Loucy (cell line): Measurements from ENCODE around the gene TBX1.

ENCODE experiments used
- H2AFZ ChIP-seq: fragments of 200-600 bp; sonication (generic); 2 replicates; pipeline ENCODE4 v1.6.0; 2016; ENCODE audit warnings: antibody characterized with exemption, mild to moderate bottlenecking, low read length, moderate library complexity
- H3F3A ChIP-seq: fragments of 200-600 bp; 2 replicates; pipeline ENCODE4 v1.6.0; 2016; ENCODE audit warnings: antibody characterized with exemption, low read depth, mild to moderate bottlenecking
- H3K27me3 ChIP-seq: fragments of 200-600 bp; sonication (generic); 2 replicates; pipeline ENCODE4 v1.6.1; 2014; ENCODE audit warnings: low read length, mild to moderate bottlenecking; ENCODE audit not compliant: insufficient read depth, poor library complexity, severe bottlenecking
- H3K36me3 ChIP-seq: fragments of 200-600 bp; sonication (generic); 2 replicates; pipeline ENCODE4 v1.6.1; 2016; ENCODE audit warnings: low read length; ENCODE audit not compliant: insufficient read depth
- H3K4me1 ChIP-seq: fragments of 200-600 bp; sonication (generic); 2 replicates; pipeline ENCODE4 v1.5.1; 2014; ENCODE audit warnings: low read length, mild to moderate bottlenecking; ENCODE audit not compliant: insufficient read depth, poor library complexity, severe bottlenecking
- H3K4me2 ChIP-seq: fragments of 200-600 bp; sonication (generic); 2 replicates; pipeline ENCODE4 v1.6.0; 2014; ENCODE audit warnings: antibody characterized with exemption, low read length, low read depth, mild to moderate bottlenecking; ENCODE audit not compliant: poor library complexity, severe bottlenecking
- H3K4me3 ChIP-seq: fragments of 200-600 bp; sonication (generic); 2 replicates; pipeline ENCODE4 v1.5.1; 2014; ENCODE audit warnings: low read length, mild to moderate bottlenecking, mixed read lengths; ENCODE audit not compliant: poor library complexity, severe bottlenecking
- H3K79me2 ChIP-seq: fragments of 200-600 bp; sonication (generic); 2 replicates; pipeline ENCODE4 v1.6.1; 2014; ENCODE audit warnings: low read length; ENCODE audit not compliant: insufficient read depth
- H3K9ac ChIP-seq: fragments of 200-600 bp; sonication (generic); 2 replicates; pipeline ENCODE4 v1.6.0; 2014; ENCODE audit warnings: mild to moderate bottlenecking, low read depth, low read length, moderate library complexity; ENCODE audit not compliant: poor library complexity, severe bottlenecking
- H3K9me2 ChIP-seq: fragments of 200-600 bp; sonication (generic); replicated peaks from 2 replicates; pipeline ENCODE4 v1.6.1; 2016; ENCODE audit warnings: low read depth, low read length, mixed read lengths
- H3K9me3 ChIP-seq: fragments of 200-600 bp; sonication (generic); 2 replicates; pipeline ENCODE4 v1.6.1; 2014; ENCODE audit warnings: mild to moderate bottlenecking, antibody characterized with exemption, low read length, low read depth; ENCODE audit not compliant: insufficient read depth
- H4K20me1 ChIP-seq: fragments of 200-600 bp; sonication (generic); 2 replicates; pipeline ENCODE4 v1.6.0; 2014; ENCODE audit warnings: antibody characterized with exemption, low read length, mild to moderate bottlenecking; ENCODE audit not compliant: insufficient read depth, poor library complexity, severe bottlenecking
- EZH2phosphoT487 ChIP-seq: fragments of 200-600 bp; IDR thresholded peaks from 2 replicates; pipeline ENCODE4 v1.6.1; 2018; ENCODE audit warnings: antibody characterized with exemption, mild to moderate bottlenecking, moderate library complexity, borderline replicate concordance
- TF ChIP-seq, protein P1 (sequence below): fragments of 200-600 bp; sonication (generic); conservative IDR thresholded peaks from 2 replicates; pipeline ENCODE4 v1.5.1; 2014; ENCODE audit warnings: mild to moderate bottlenecking, antibody characterized with exemption, low read length

Gene TBX1

DNA sequence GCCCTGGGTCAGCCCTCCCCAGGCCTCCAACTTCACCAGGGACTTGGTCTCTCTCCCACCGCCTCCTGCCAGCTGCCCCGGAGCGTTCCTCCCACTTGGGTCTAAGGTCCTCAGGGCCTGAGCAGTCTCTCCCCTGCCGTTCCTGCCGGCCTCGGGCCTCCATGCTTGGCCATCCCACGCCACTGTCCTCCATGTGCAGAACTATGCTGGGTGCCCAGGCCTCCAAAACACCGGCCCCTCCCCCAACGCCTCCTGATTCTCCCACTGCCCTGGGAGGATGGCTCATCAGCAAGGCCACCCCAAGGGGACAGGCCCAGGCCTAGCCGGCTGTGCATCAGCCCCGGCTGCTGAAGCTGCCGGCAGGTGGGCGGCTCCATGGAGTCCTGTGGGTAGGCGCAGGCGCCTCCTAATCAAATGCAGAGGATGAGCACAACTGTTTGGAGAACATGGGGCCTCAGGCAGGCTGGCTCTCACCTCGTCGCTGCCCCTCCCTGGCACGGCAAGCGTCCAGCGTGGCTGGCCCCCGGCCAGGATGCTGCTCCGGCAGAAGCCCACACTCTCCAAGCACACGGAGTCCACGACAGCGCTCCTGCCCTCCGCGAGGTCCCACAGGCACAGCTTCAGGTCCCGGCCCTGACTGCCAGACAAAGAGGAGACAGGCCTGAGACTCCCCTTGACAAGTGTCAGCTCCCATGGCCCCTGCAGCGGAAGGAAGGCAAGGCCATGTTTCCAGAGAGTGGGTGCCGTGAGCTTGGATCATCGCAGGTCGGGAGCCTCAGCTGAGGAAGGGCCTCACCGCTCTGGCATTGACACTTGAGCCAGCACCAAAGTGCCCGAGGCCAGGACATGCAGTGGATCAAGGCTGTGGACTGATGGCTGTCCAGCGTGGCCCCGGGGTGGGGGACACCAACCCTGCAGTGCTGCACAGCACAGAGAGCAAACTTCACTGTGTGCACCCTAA is 51.5 kb downstream of the TBX1 start:
- H3K9ac ChIP-seq: no peak overlapping the region
- H3K9me2 ChIP-seq: no peaks in the 10 kb centered on the region
- no peak overlapping the region for H3K4me3 ChIP-seq
- TF ChIP-seq, protein P1, sequence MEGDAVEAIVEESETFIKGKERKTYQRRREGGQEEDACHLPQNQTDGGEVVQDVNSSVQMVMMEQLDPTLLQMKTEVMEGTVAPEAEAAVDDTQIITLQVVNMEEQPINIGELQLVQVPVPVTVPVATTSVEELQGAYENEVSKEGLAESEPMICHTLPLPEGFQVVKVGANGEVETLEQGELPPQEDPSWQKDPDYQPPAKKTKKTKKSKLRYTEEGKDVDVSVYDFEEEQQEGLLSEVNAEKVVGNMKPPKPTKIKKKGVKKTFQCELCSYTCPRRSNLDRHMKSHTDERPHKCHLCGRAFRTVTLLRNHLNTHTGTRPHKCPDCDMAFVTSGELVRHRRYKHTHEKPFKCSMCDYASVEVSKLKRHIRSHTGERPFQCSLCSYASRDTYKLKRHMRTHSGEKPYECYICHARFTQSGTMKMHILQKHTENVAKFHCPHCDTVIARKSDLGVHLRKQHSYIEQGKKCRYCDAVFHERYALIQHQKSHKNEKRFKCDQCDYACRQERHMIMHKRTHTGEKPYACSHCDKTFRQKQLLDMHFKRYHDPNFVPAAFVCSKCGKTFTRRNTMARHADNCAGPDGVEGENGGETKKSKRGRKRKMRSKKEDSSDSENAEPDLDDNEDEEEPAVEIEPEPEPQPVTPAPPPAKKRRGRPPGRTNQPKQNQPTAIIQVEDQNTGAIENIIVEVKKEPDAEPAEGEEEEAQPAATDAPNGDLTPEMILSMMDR: no peak
- TF ChIP-seq EZH2phosphoT487: no peak
- H3K4me2 ChIP-seq: no peak overlapping the region
- no peak overlapping the region for H2AFZ ChIP-seq
- no peaks in the 10 kb centered on the region for H3K79me2 ChIP-seq
- no peaks in the 10 kb centered on the region for H3F3A ChIP-seq
- no peaks in the 10 kb centered on the region for H3K4me1 ChIP-seq
- H3K27me3 ChIP-seq: no peaks in the 10 kb centered on the region
- no peaks in the 10 kb centered on the region for H3K36me3 ChIP-seq
- no peaks in the 10 kb centered on the region for H4K20me1 ChIP-seq
- no peaks in the 10 kb centered on the region for H3K9me3 ChIP-seq

GRCh38 chr22:19812910-19813309 is 52.3 kb downstream of the TBX1 start:
- H3K4me3 ChIP-seq: no peak overlapping the region
- H3K9me2 ChIP-seq: no peaks in the 10 kb centered on the region
- no peak overlapping the region for H3K4me2 ChIP-seq
- H3K9me3 ChIP-seq: no peaks in the 10 kb centered on the region
- H3K27me3 ChIP-seq: no peaks in the 10 kb centered on the region
- no peaks in the 10 kb centered on the region for H3F3A ChIP-seq
- TF ChIP-seq, protein P1: no peak
- no peak for TF ChIP-seq EZH2phosphoT487
- no peaks in the 10 kb centered on the region for H3K36me3 ChIP-seq
- no peak overlapping the region for H3K9ac ChIP-seq
- H3K4me1 ChIP-seq: no peaks in the 10 kb centered on the region
- no peaks in the 10 kb centered on the region for H4K20me1 ChIP-seq
- no peaks in the 10 kb centered on the region for H3K79me2 ChIP-seq
- no peak overlapping the region for H2AFZ ChIP-seq

GRCh38 chr22:19814428-19814827 is 53.9 kb downstream of the TBX1 start:
- no peaks in the 10 kb centered on the region for H3K9me2 ChIP-seq
- H3K4me3 ChIP-seq: no peak overlapping the region
- H3K9me3 ChIP-seq: no peaks in the 10 kb centered on the region
- H3K36me3 ChIP-seq: no peaks in the 10 kb centered on the region
- no peaks in the 10 kb centered on the region for H3K79me2 ChIP-seq
- TF ChIP-seq EZH2phosphoT487: no peak
- TF ChIP-seq, protein P1: no peak
- H2AFZ ChIP-seq: no peak overlapping the region
- no peak overlapping the region for H3K4me2 ChIP-seq
- H3F3A ChIP-seq: no peaks in the 10 kb centered on the region
- no peaks in the 10 kb centered on the region for H3K27me3 ChIP-seq
- H3K9ac ChIP-seq: no peak overlapping the region
- H4K20me1 ChIP-seq: no peaks in the 10 kb centered on the region
- no peaks in the 10 kb centered on the region for H3K4me1 ChIP-seq
